GM19023 (cell line): ENCODE data around the gene SANBR.

ENCODE experiments used
- ATAC-seq: cut with Tn5 transposase; IDR thresholded peaks from one replicate; pipeline ENCODE4 v1.9.1; 2021; ENCODE audit warnings: mild to moderate bottlenecking, moderate library complexity; ENCODE audit not compliant: unreplicated experiment

The SANBR gene

GRCh38 chr2:61089797-61090196, 24.1 kb downstream of the SANBR start:
- no peak for ATAC-seq

- no peak for ATAC-seq
These were observed 24.8 kb downstream of the SANBR start for GRCh38 chr2:61090386-61090921.

DNA sequence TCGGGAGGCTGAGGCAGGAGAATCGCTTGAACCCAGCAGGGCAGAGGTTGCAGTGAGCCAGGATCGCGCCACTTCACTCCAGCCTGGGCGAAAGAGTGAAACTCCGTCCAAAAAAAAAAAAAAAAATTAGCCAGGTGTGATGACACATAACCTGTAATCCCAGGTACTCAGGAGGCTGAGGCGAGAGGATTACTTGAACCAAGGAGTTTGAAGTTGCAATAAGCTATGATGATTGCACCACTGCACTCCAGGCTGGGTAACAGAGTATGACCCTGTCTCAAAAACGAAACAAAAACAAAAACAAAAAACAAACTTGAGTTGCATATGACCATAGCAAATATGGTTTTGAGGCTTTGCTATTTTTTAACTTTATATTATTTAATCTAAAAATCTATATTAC, 25.8 kb downstream of the SANBR start:
- no peak for ATAC-seq

- ATAC-seq: no peak
These were observed 30.8 kb downstream of the SANBR start for GRCh38 chr2:61096438-61096837.

DNA sequence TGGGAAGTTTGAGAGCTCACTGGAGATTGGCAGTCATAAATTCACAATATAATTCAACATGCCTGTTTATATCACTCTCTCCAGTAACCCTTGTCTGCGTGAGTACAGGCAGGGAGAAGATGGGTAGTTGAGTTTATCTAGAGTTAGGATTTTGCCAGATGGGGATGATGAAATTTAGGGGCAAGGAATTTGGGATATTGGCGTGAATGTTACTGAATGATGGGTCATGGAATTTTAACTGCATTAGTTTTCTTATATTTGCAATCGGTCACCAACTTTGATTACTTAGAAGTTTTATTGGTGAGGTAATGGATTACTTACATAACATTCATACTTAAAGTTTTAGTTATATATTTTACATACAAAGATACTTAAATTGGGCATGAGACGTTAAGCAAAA, 35.1 kb downstream of the SANBR start:
- ATAC-seq: no peak

DNA sequence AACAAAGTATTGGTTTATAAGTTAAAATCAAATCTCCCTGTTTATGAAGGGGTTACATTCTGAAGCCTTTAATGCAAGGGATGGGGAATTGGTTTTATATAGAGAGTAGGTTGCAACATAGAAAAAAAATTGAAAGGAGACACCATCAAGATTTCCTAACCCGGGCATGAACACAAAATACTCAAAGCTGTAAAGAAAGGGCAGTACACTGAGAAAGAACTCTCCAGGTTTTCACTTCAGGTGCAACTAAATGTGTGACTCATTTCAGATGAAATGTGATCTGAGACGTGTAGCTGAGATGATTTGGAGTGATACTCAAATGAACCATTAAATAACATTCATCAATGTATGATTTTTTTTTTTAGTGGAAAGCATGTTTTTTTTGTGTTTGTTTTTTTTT, 43.6 kb downstream of the SANBR start:
- ATAC-seq: no peak

DNA sequence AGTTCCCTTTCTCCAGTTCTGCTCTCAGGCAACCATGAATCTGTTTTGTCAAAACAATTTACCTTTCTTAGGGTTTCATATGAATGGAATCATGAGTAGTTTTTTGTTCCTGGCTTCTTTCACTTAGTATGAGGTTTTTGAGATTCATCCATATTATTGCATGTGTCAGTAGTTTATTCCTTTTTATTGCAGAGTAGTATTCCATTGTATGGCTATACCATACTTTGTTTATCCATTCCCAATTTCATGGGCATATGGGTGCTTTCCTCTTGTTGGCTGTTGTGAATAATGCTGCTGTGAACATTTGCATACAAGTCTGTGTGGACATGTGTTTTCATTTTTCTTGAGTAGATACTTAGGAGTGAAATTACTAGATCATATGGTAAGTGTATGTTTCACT, 46.0 kb downstream of the SANBR start:
- no peak for ATAC-seq

DNA sequence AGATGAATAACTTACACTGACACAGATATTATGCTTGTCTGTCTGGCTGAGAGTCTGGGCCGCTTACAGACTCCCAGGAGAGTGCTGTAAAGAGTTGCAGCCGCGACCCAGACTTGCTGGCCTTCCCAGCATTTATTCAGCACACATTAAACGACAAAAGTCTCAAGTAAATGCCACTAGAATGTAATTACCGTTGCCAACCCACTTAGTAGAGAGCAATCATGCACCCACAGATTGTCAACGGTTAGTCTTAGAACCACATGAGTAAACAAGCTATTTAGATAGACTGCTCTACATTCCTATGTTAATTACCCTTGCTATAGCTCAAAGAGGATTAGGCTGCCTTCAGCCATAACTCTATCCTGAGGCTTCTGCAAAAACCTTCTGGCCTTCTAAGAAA, 48.5 kb downstream of the SANBR start:
- ATAC-seq: no peak
